Calu3 (cell line): ENCODE results near the gene CFD. TPM values are rescaled to one million over a fixed set of nuclear protein-coding genes. Genes with fewer than 3 reads are reported as not detected.
A peak's percentile ranks its signal among the peaks of the same experiment; 100 is the strongest.

ENCODE experiments used
- BruUV-seq: library from RNA; stranded (reverse); fragments of 400-500 nt; replicated peaks from 2 replicates; lab custom pipeline; 2021; lab: Mats Ljungman, UMichigan
- CTCF ChIA-PET: fragments of 300-600 bp; sonication (Branson Sonifier 250); formaldehyde crosslinking; loops from one replicate; lab custom pipeline; 2022; ENCODE audit warnings: antibody characterized with exemption; lab: Charles Lee
- DNase-seq: peaks from one replicate; pipeline ENCODE4 v3.0.0; 2022
- H3K27ac Mint-ChIP-seq: one replicate; pipeline ENCODE4 v1.8.0; 2022; ENCODE audit warnings: mixed read lengths; ENCODE audit not compliant: unreplicated experiment
- H3K27me3 Mint-ChIP-seq: one replicate; pipeline ENCODE4 v1.8.0; 2022; ENCODE audit warnings: mixed read lengths; ENCODE audit not compliant: unreplicated experiment
- H3K36me3 Mint-ChIP-seq: one replicate; pipeline ENCODE4 v1.8.0; 2022; ENCODE audit warnings: mild to moderate bottlenecking, moderate library complexity, mixed read lengths; ENCODE audit not compliant: insufficient read depth, unreplicated experiment
- H3K4me1 Mint-ChIP-seq: one replicate; pipeline ENCODE4 v1.8.0; 2022; ENCODE audit warnings: mild to moderate bottlenecking, low read depth, mixed read lengths; ENCODE audit not compliant: unreplicated experiment
- H3K4me3 Mint-ChIP-seq: one replicate; pipeline ENCODE4 v1.8.0; 2022; ENCODE audit warnings: mild to moderate bottlenecking, low read depth, moderate library complexity, mixed read lengths; ENCODE audit not compliant: unreplicated experiment
- H3K9me3 Mint-ChIP-seq: one replicate; pipeline ENCODE4 v1.8.0; 2022; ENCODE audit warnings: low read depth, mixed read lengths; ENCODE audit not compliant: unreplicated experiment
- intact Hi-C: fragments of 100-400 bp; cut with micrococcal nuclease; formaldehyde crosslinking; loops from one replicate; pipeline ENCODE4 v1.10.0; 2022; ENCODE audit not compliant: unreplicated experiment
- total RNA-seq: library from RNA; stranded (reverse); gene quantifications from 2 replicates; pipeline ENCODE4 v1.2.3, GENCODE V29; 2022
- TF ChIP-seq, protein P1 (sequence below): fragments of 200-600 bp; IDR thresholded peaks from one replicate; pipeline ENCODE4 v1.8.0; 2022; ENCODE audit warnings: antibody characterized with exemption; ENCODE audit not compliant: unreplicated experiment

Gene CFD
- total RNA-seq, 1 experiment from 2014 or later, result 2.3 TPM

DNA sequence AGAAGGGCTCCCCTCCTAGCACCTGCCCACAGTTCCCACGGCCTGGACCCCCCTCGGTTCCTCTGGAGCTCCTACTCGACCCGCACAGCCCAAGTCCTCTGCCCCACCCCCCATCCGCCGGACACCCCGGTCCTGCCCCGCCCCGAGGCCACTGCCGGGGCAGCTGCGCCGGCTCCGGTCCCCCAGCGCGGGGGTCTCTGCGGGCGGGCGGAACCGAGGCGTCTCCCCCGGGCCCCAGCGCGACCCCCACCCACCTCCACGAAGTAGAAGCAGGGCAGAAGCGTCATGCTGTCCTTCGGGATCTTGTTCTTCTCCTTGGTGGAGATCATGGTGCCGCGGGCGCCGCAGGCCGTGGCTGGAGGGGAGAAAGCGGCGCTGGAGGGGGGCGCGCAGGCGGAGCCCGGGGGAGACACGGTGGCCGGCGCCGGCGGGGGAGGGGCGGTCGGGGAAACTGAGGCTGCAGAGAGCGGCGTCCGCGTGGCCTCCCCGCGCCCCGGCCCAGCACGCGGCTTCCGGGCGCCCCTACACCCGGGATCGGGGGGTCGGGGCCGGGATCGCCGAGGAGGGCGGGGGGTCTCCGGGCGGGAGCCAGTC is 38.1 kb upstream of the CFD start:
- no peaks in the 10 kb centered on the region for H3K9me3 Mint-ChIP-seq
- CTCF ChIA-PET, result no interaction called here
- BruUV-seq, result no TSS peak
- no peak overlapping the region for H3K4me3 Mint-ChIP-seq
- TF ChIP-seq, protein P1, sequence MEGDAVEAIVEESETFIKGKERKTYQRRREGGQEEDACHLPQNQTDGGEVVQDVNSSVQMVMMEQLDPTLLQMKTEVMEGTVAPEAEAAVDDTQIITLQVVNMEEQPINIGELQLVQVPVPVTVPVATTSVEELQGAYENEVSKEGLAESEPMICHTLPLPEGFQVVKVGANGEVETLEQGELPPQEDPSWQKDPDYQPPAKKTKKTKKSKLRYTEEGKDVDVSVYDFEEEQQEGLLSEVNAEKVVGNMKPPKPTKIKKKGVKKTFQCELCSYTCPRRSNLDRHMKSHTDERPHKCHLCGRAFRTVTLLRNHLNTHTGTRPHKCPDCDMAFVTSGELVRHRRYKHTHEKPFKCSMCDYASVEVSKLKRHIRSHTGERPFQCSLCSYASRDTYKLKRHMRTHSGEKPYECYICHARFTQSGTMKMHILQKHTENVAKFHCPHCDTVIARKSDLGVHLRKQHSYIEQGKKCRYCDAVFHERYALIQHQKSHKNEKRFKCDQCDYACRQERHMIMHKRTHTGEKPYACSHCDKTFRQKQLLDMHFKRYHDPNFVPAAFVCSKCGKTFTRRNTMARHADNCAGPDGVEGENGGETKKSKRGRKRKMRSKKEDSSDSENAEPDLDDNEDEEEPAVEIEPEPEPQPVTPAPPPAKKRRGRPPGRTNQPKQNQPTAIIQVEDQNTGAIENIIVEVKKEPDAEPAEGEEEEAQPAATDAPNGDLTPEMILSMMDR, result no peak
- H3K4me1 Mint-ChIP-seq, result peaks cover 9% of the 10 kb centered on the region
- H3K27ac Mint-ChIP-seq, result no peak overlapping the region
- DNase-seq, result no peak
- peaks cover 10% of the 10 kb centered on the region for H3K36me3 Mint-ChIP-seq
- H3K27me3 Mint-ChIP-seq, result peaks cover 7% of the 10 kb centered on the region
- intact Hi-C loops, result no loop called here

DNA sequence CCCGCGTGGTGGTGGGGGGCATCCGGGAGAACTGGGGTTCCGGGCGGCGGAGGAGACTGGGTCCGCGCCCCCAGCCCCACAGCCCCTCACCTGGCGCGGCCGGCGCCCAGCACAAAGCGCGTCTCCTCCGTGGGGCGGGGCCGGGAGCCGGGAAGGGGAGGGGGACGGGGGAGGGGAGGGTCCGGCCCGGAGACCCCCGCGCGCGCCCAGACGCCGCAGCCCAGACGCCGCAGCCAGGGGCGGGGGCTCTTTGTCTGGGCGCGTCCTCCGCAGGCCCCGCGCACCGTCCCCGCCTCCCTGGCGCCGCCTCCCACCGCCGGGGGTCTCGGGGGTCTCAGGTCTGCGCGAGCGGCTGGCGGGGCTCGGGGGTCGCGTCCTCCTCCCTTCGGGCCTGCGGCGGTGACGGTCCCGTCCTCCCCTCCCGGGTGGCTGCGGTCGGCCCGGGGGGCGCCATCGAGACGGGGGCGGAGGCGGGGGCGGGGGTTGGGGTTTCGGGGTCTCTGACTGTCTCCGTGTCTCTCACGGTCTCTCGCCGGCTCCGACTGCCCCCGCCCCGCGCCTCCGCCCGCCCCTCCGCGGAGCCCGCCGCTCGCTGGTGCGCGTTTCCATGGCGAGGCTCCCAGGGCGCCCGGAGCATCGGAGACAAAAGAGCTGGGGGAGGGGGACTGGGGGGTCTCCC is 37.5 kb upstream of the CFD start, which contains the start of gene PLPPR3:
PLPPR3 (minus strand) TSS at position 131 of the 679 bp plus-strand sequence. CDS start 396 bp downstream, outside the sequence.
- TF ChIP-seq, protein P1, result no peak
- DNase-seq, result no peak
- Mint-ChIP-seq H3K36me3 (peaks cover 5% of the 10 kb centered on the region), H3K27me3 (peaks cover under 1% of the 10 kb centered on the region), H3K4me3 (no peak within 1 kb of the TSS), H3K9me3 (no peaks in the 10 kb centered on the region), H3K27ac (no peak within 1 kb of the TSS), H3K4me1 (peaks cover 9% of the 10 kb centered on the region)
- no TSS peak for BruUV-seq
- CTCF ChIA-PET, result no interaction called here
- intact Hi-C loops, result no loop called here

DNA sequence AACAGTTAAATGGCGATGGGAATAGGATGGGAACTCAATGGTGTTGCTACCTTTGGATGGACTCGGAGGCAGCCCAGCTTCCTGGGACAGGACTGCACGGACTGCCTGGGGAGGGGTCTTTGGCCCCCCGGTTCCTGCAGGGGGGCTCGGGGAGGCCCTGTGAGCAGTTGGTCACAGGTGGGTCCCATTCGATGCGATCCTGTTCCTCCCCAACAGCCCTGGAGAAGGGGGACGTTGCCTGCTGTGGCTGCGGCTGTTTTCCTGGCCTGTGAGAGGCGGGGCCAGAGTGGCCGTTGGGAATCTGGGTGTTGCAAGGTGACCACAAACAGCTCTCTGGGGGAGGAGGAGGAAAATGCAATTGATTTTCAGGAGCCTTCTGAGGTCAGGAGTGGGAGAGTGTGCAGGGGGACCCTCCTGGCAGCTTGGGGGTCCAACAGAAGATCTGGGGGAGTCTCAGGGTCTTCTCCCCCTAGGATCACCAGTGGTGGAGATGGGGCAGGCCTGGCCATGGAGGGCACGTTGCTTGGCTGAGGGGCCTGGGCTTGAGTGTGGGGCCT is 35.8 kb upstream of the CFD start:
- Mint-ChIP-seq H3K27ac (no peak overlapping the region), H3K9me3 (no peaks in the 10 kb centered on the region)
- DNase-seq, result peak; percentile 46

DNA sequence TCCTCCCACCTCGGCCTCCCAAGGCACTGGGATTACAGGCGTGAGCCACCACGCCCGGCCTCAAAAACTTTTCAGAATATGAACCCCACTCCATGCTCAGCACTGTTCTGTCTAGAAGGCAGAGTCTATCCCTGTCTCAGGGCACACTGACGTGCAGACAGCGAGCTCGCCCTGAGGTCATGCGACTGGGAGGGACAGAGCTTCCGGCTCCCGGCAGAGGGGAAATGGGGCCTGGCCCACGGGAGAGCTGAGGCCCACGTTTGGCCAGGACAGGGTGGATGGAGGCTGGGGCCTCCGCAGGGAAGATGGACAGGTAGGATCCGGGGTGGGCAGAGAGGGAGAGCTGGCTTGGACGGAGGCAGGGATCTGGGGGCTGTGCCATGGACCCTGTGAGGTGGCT is 34.6 kb upstream of the CFD start:
- H3K27ac Mint-ChIP-seq, result no peak overlapping the region
- no peak for DNase-seq
- CTCF ChIA-PET, result no interaction called here
- intact Hi-C loops, result no loop called here
- TF ChIP-seq, protein P1, result no peak
- H3K27me3 Mint-ChIP-seq, result peaks cover 23% of the 10 kb centered on the region
- no peaks in the 10 kb centered on the region for H3K9me3 Mint-ChIP-seq
- H3K4me3 Mint-ChIP-seq, result no peak overlapping the region
- no peaks in the 10 kb centered on the region for H3K36me3 Mint-ChIP-seq
- peaks cover 9% of the 10 kb centered on the region for H3K4me1 Mint-ChIP-seq
- no TSS peak for BruUV-seq

More for the DNA sequence above, 35.8 kb upstream of the CFD start:
- CTCF ChIA-PET, result no interaction called here
- no peak overlapping the region for H3K4me3 Mint-ChIP-seq
- intact Hi-C loops, result no loop called here
- peaks cover 10% of the 10 kb centered on the region for H3K27me3 Mint-ChIP-seq
- TF ChIP-seq, protein P1, result no peak
- H3K4me1 Mint-ChIP-seq, result peaks cover 9% of the 10 kb centered on the region
- no peaks in the 10 kb centered on the region for H3K36me3 Mint-ChIP-seq
- BruUV-seq, result no TSS peak
